H1 (cell line): ENCODE results near the gene SCAPER.

Source experiments
- BRCA1 ChIP-seq: IDR thresholded peaks from 2 replicates; pipeline ENCODE4 v1.6.1; 2012; ENCODE audit warnings: low read depth, low read length, improper control_type of control experiment
- CBX8 ChIP-seq: fragments of 300-800, 300-1000 bp; sonication (generic); IDR thresholded peaks from 2 replicates; pipeline ENCODE4 v1.7.1; 2016; ENCODE audit warnings: low read depth, low read length, borderline replicate concordance
- EGR1 ChIP-seq: IDR thresholded peaks from 2 replicates; pipeline ENCODE4 v1.6.1; 2011; ENCODE audit warnings: low read depth, low read length, borderline replicate concordance
- EZH2 ChIP-seq: fragments of 200-600 bp; sonication (generic); IDR thresholded peaks from 2 replicates; pipeline ENCODE4 v1.7.1; 2012; ENCODE audit warnings: low read depth, mild to moderate bottlenecking, moderate library complexity, low read length, inconsistent platforms; ENCODE audit not compliant: severe bottlenecking
- HDAC2 ChIP-seq, 2 experiments: fragments of 300-600 bp in 1 of 2; sonication (generic) in 1 of 2; IDR thresholded peaks; 2 replicates each; pipeline ENCODE4 v1.6.1; 2011 to 2012; ENCODE audit warnings: low read depth in 2 of 2, low read length in 2 of 2, mild to moderate bottlenecking in 2 of 2, moderate library complexity in 2 of 2, borderline replicate concordance in 1 of 2, inconsistent platforms in 1 of 2
- NRF1 ChIP-seq: IDR thresholded peaks from 2 replicates; pipeline ENCODE4 v1.6.1; 2011; ENCODE audit warnings: mild to moderate bottlenecking, low read depth, low read length, improper control_type of control experiment
- RNF2 ChIP-seq: fragments of 200-900, 300-1000 bp; sonication (generic); IDR thresholded peaks from 2 replicates; pipeline ENCODE4 v1.7.1; 2016; ENCODE audit warnings: borderline replicate concordance, low read depth, mild to moderate bottlenecking, antibody characterized with exemption, low read length; ENCODE audit not compliant: poor library complexity, severe bottlenecking; ENCODE audit errors: missing control alignments
- SUZ12 ChIP-seq: fragments of 200-600 bp; sonication (generic); IDR thresholded peaks from 2 replicates; pipeline ENCODE4 v1.6.1; 2012; ENCODE audit warnings: mild to moderate bottlenecking, inconsistent platforms, low read length, moderate library complexity, mixed read lengths
- TF ChIP-seq, protein P1 (sequence below): IDR thresholded peaks from 2 replicates; pipeline ENCODE4 v1.6.1; 2012; ENCODE audit warnings: inconsistent platforms
- TF ChIP-seq, protein P2 (sequence below), 3 experiments: IDR thresholded peaks; 1 replicate in 2 of 3; 2 replicates in 1 of 3; pipeline versions ENCODE4 v1.5.1 to v1.6.1; 2011; ENCODE audit warnings: low read length in 3 of 3, mild to moderate bottlenecking in 3 of 3, inconsistent platforms in 2 of 3, low read depth in 1 of 3, moderate library complexity in 1 of 3; ENCODE audit not compliant: insufficient read depth in 1 of 3; ENCODE audit errors: control extremely low read depth in 1 of 3

DNA sequence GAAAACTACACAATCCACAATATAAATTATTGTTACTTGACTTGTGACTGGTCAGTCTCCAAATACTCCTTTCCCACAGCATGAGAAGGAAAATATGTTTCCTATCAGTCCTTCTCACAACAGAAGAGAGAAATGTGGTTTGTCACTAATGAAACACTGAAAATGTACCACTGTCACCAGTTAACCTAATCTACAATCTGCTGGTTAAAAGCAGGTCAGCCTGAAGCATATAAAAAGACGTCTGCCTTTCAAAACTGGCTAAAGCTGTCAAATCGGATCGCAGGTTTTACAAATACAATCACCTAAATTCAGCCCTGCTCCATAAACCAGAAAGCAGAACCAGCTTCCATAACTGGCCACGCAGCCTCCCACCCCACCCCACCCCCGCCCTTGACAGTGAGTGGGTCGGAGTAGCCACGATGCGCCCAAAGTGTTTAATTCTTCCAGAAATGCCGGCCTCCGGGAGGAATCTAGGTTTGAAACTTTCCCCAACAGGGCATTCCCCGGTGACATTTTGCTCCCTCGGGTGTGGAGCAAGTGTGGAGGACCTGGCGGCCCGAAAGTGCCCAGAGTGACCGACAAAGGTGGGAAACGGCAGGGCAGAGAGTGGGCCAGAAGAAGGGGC is 594.6 kb downstream of the SCAPER start:
- TF ChIP-seq EZH2: no peak
- TF ChIP-seq, protein P1, sequence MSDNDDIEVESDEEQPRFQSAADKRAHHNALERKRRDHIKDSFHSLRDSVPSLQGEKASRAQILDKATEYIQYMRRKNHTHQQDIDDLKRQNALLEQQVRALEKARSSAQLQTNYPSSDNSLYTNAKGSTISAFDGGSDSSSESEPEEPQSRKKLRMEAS: no peak
- TF ChIP-seq, protein P2, sequence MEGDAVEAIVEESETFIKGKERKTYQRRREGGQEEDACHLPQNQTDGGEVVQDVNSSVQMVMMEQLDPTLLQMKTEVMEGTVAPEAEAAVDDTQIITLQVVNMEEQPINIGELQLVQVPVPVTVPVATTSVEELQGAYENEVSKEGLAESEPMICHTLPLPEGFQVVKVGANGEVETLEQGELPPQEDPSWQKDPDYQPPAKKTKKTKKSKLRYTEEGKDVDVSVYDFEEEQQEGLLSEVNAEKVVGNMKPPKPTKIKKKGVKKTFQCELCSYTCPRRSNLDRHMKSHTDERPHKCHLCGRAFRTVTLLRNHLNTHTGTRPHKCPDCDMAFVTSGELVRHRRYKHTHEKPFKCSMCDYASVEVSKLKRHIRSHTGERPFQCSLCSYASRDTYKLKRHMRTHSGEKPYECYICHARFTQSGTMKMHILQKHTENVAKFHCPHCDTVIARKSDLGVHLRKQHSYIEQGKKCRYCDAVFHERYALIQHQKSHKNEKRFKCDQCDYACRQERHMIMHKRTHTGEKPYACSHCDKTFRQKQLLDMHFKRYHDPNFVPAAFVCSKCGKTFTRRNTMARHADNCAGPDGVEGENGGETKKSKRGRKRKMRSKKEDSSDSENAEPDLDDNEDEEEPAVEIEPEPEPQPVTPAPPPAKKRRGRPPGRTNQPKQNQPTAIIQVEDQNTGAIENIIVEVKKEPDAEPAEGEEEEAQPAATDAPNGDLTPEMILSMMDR (IDR thresholded peaks at IDR 0.05; ENCODE audit: control extremely low read depth in 1 of 3, insufficient read depth in 1 of 3, low read depth in 1 of 3, low read length in 3 of 3): no peak
- TF ChIP-seq NRF1: no peak
- no peak for TF ChIP-seq HDAC2 (IDR thresholded peaks at IDR 0.05; ENCODE audit: borderline replicate concordance in 1 of 2, low read depth in 2 of 2, low read length in 2 of 2)
- TF ChIP-seq RNF2: no peak
- TF ChIP-seq CBX8: no peak
- no peak for TF ChIP-seq EGR1
- no peak for TF ChIP-seq SUZ12
- no peak for TF ChIP-seq BRCA1
